Esophagus squamous epithelium (tissue), 5 donors: Measurements from ENCODE around the gene DROSHA. TPM values are rescaled to one million over a fixed set of nuclear protein-coding genes. Genes with fewer than 3 reads are reported as not detected.

Experiments
- DNase-seq: peaks from one replicate; lab custom pipeline; 2025; lab: John Stamatoyannopoulos, UW
- H3K27ac ChIP-seq, 4 donors: fragments of 200-600 bp; sonication (generic); one replicate each; pipeline ENCODE4 v1.5.1; 2016 to 2019; ENCODE audit warnings: mild to moderate bottlenecking in 1 of 4
- H3K27me3 ChIP-seq, 4 donors: fragments of 200-600 bp; sonication (generic); 1 replicate in 3 of 4; 2 replicates in 1 of 4; pipeline versions ENCODE4 v1.5.1 to v1.6.0; 2017 to 2021; ENCODE audit warnings: antibody characterized with exemption in 1 of 4
- H3K36me3 ChIP-seq, 3 donors: fragments of 200-600 bp; sonication (generic); one replicate each; pipeline ENCODE4 v1.5.1; 2016 to 2019
- H3K4me1 ChIP-seq, 3 donors: fragments of 200-600 bp; sonication (generic); one replicate each; pipeline ENCODE4 v1.5.1; 2017 to 2019
- H3K4me3 ChIP-seq, 4 donors: fragments of 200-600 bp; sonication (generic); 1 replicate in 3 of 4; 2 replicates in 1 of 4; pipeline ENCODE4 v1.5.1; 2016 to 2019; ENCODE audit warnings: mild to moderate bottlenecking in 2 of 4, moderate library complexity in 1 of 4
- H3K9me3 ChIP-seq, 3 donors: fragments of 200-600 bp; sonication (generic); one replicate each; pipeline ENCODE4 v1.5.1; 2016 to 2019
- POLR2A ChIP-seq, 4 donors: fragments of 450-650 bp; IDR thresholded peaks; one replicate each; pipeline ENCODE4 v1.6.1; 2017; ENCODE audit warnings: antibody characterized with exemption in 4 of 4, mild to moderate bottlenecking in 4 of 4, moderate library complexity in 3 of 4
- WGBS, 2 donors: methylation state at CpG; one replicate each; pipeline ENCODE4 v1.1.5; 2018; 5-methylcytosine and 5-hydroxymethylcytosine counted together
- intact Hi-C: fragments of 100-400 bp; cut with DNase I; formaldehyde crosslinking; loops from one replicate; pipeline ENCODE4 v1.15.0; 2022
- total RNA-seq, 4 donors: library from RNA; depleted of rRNA; stranded (reverse); fragments of >200 nt; gene quantifications; one replicate each; pipeline ENCODE4 v1.1.0, GENCODE V29; 2016
- TF ChIP-seq, protein P1 (sequence below), 6 experiments: fragments of 450-650 bp in 4 of 6; fragments of 200-600 bp in 2 of 6; sonication (generic) in 2 of 6; IDR thresholded peaks; one replicate each; pipeline ENCODE4 v1.5.1; 2016 to 2019; ENCODE audit warnings: antibody characterized with exemption in 6 of 6, mild to moderate bottlenecking in 4 of 6, moderate library complexity in 4 of 6
- donor health status: DM: yes; HTN: yes; CAD: no.

The DROSHA gene
- total RNA-seq, 4 donors from 2014 or later, result 26.1 to 36.5 (median 31.8) TPM

DNA sequence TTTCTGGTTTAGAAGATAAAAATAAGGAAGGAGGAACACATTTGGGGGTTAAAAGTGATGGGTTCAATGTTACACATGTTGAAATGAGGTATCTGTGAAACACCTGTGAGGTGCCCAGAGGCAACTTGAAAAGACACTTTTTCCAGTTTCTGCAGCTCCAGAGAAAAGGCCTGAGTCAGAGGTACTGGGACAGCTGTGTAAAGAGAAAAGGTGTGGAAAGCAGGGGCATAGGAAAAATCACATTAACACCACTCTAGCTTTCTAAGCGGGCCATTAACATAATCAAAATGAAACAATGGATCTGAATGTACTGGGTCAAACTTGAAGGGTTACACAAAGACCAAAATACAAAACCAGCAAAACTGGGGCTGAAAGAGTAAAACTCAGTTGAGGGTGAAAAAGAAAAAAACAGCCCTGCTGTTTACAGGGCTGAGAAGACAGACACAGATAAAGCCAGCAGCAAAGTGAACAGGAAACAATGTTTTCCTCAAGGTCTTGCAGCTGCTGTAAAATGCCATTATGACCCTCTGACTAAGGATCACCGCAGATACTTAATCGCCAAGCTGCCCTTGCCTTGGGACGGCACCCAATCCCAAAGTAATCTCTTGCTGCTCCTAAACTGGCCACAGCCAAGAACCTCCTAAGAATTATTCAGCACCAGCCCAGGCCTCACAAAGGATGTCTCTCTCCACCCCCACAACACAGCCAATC, 104.7 kb downstream of the DROSHA start:
- H3K9me3 ChIP-seq, result no peaks in the 10 kb centered on the region
- intact Hi-C loops, result no loop called here
- 87 to 92% methylated on average over 4 of the region's 4 CpGs for WGBS, 2 donors
- no peak for DNase-seq
- no peak overlapping the region for H3K4me3 ChIP-seq
- no peaks in the 10 kb centered on the region for H3K27me3 ChIP-seq
- no peaks in the 10 kb centered on the region for H3K4me1 ChIP-seq
- peaks cover 0 to 94% (median 0%) of the 10 kb centered on the region in 3 donors for H3K36me3 ChIP-seq
- TF ChIP-seq, protein P1, sequence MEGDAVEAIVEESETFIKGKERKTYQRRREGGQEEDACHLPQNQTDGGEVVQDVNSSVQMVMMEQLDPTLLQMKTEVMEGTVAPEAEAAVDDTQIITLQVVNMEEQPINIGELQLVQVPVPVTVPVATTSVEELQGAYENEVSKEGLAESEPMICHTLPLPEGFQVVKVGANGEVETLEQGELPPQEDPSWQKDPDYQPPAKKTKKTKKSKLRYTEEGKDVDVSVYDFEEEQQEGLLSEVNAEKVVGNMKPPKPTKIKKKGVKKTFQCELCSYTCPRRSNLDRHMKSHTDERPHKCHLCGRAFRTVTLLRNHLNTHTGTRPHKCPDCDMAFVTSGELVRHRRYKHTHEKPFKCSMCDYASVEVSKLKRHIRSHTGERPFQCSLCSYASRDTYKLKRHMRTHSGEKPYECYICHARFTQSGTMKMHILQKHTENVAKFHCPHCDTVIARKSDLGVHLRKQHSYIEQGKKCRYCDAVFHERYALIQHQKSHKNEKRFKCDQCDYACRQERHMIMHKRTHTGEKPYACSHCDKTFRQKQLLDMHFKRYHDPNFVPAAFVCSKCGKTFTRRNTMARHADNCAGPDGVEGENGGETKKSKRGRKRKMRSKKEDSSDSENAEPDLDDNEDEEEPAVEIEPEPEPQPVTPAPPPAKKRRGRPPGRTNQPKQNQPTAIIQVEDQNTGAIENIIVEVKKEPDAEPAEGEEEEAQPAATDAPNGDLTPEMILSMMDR (IDR thresholded peaks at IDR 0.05), result no peak
- no peak for TF ChIP-seq POLR2A (IDR thresholded peaks at IDR 0.05)
- no peak overlapping the region for H3K27ac ChIP-seq

DNA sequence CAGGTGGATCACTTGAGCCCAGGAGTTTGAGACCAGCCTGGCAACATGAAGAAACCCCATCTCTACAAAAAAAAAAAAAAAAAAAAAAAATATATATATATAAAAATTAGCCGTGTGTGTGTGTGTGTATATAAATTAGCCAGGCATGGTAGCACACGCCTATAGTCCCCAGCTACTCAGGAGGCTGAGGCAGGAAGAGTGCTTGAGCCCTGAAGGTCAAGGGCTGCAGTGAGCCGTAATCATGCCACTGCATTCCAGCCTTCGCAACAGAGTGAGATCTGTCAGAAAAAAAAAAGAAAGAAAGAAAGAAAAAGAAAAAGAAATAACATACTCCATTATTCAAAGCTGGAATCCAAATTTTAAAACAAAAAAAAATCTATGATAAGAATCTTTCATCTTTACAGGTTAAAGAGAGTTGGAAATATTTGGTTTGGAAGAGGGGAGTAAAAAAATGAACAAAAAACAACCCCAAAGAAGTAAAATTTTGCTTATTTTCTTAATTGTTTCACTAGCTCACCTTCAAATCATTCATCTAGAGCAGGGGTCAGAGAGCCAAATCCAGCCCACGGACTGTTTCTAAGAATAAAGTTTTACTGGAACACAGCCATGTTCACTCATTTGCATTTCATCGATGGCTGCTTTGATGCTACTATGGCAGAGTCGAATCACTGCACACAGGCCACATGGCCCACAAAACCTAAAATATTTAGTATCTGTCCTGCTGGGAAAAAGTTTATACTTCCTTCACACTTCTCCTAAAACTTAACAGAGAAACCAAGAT, 109.9 kb downstream of the DROSHA start:
- H3K4me1 ChIP-seq, result no peaks in the 10 kb centered on the region
- peaks cover 3 to 98% (median 3%) of the 10 kb centered on the region in 3 donors for H3K36me3 ChIP-seq
- TF ChIP-seq, protein P1 (IDR thresholded peaks at IDR 0.05), result no peak
- TF ChIP-seq POLR2A (IDR thresholded peaks at IDR 0.05), result no peak
- WGBS, 2 donors, result 71 to 78% methylated on average over 5 to 7 of the region's 7 CpGs
- no peak for DNase-seq
- no peaks in the 10 kb centered on the region for H3K27me3 ChIP-seq
- H3K27ac ChIP-seq, result no peak overlapping the region
- H3K4me3 ChIP-seq, result no peak overlapping the region
- H3K9me3 ChIP-seq, result no peaks in the 10 kb centered on the region
- intact Hi-C loops, result no loop called here

DNA sequence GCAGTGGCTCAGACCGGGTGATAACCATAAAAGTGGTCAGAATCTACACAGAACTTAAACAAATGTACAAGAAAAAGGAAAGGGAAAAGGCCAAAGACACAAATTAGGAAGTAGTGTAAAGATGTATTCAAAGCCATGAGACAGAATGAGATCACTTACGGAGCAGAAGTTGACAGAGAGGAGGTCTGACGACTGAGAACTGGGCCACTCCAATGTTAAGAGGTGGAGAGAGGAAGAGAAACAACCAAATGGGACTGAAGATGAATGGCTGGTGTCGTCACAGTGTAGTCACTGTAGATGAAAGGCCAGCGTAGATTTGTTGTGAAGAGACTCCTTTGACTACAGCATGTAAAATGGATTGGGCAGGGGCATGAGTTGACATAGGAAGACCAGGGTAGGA, 114.4 kb downstream of the DROSHA start:
- H3K4me1 ChIP-seq, result peaks cover 0 to 18% (median 4%) of the 10 kb centered on the region in 3 donors
- WGBS, 2 donors, result 88 to 89% methylated on average over 5 of the region's 5 CpGs
- no peak overlapping the region for H3K4me3 ChIP-seq
- no peaks in the 10 kb centered on the region for H3K9me3 ChIP-seq
- DNase-seq, result no peak
- no peak for TF ChIP-seq POLR2A (IDR thresholded peaks at IDR 0.05)
- TF ChIP-seq, protein P1 (IDR thresholded peaks at IDR 0.05), result no peak
- H3K27ac ChIP-seq, result no peak overlapping the region
- peaks cover 3 to 87% (median 3%) of the 10 kb centered on the region in 3 donors for H3K36me3 ChIP-seq
- intact Hi-C loops, result no loop called here
- H3K27me3 ChIP-seq, result no peaks in the 10 kb centered on the region

DNA sequence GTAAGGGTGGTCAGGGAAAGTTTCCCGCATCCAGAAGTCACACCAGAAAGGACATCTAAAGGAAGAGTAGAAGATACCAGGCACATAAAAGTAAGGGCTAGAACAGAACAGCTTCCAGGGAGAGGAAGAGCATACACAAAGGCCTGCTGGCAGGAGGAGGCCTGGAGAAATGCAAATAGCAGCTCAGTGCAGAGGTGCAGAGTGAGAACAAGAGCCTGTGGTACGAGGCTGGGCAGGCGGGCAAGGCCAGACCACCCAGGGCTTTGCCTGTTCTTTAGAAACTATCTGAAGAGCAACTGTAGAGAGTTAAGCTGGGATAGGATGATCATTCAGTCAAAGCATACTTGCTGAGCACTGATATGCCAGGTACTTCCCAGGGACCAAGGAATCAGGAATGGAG, 115.3 kb downstream of the DROSHA start:
- Histone ChIP-seq H3K27ac (no peak overlapping the region), H3K27me3 (no peaks in the 10 kb centered on the region), H3K36me3 (peaks cover 3 to 87% (median 3%) of the 10 kb centered on the region in 3 donors), H3K9me3 (no peaks in the 10 kb centered on the region), H3K4me1 (peaks cover 0 to 19% (median 4%) of the 10 kb centered on the region in 3 donors), H3K4me3 (no peak overlapping the region)
- DNase-seq, result no peak
- WGBS, 2 donors, result 95 to 98% methylated on average over 3 of the region's 3 CpGs
- TF ChIP-seq, protein P1 (IDR thresholded peaks at IDR 0.05), result no peak
- no peak for TF ChIP-seq POLR2A (IDR thresholded peaks at IDR 0.05)
- intact Hi-C loops, result no loop called here

DNA sequence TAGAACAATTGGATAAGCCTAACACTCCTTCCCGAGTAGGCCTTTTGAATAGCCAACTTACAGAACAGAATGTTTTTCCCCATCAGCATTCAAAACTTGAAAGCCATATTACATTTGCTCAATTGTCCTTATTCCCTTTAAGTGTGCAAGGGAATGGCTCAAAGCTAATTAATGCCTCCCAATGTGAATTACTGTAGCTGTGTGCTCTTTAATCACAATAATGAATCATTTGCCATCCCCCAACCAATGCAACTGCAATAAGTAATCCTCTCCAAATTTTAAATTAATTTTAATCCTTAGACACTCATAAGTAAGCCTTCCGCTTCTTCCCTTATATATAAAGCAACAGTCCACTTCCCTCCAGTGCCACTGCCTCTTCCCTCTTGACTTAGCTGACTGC, 115.9 kb downstream of the DROSHA start:
- Histone ChIP-seq H3K27me3 (no peaks in the 10 kb centered on the region), H3K9me3 (no peaks in the 10 kb centered on the region), H3K4me3 (no peak overlapping the region), H3K36me3 (peaks cover 2 to 87% (median 3%) of the 10 kb centered on the region in 3 donors), H3K27ac (no peak overlapping the region), H3K4me1 (peaks cover 0 to 19% (median 4%) of the 10 kb centered on the region in 3 donors)
- 96% methylated on average over 2 of the region's 2 CpGs for WGBS, 2 donors
- intact Hi-C loops, result no loop called here
- TF ChIP-seq, protein P1 (IDR thresholded peaks at IDR 0.05), result no peak
- TF ChIP-seq POLR2A (IDR thresholded peaks at IDR 0.05), result no peak
- DNase-seq, result no peak
